MM.1S (cell line): ENCODE results near the gene XPR1.
"Not testable (repeated sequence)": the region's sequence is repeated elsewhere in the genome, so short reads cannot be mapped to it uniquely, and the experiment has no call there.

Source experiments
- DNase-seq: peaks from one replicate; pipeline ENCODE4 v3.0.0-alpha.2; 2015
- H2AFZ ChIP-seq: fragments of 300-600 bp; sonication (generic); 2 replicates; pipeline ENCODE4 v1.6.0; 2016; ENCODE audit warnings: antibody characterized with exemption, low read length
- H3F3A ChIP-seq: fragments of 300-600 bp; sonication (generic); 2 replicates; pipeline ENCODE4 v1.6.1; 2016; ENCODE audit warnings: mild to moderate bottlenecking, antibody characterized with exemption, low read length, moderate library complexity, mixed read lengths; ENCODE audit not compliant: insufficient read depth
- H3K27ac ChIP-seq: fragments of 300-600 bp; sonication (generic); 2 replicates; pipeline ENCODE4 v1.5.1; 2016; ENCODE audit warnings: mild to moderate bottlenecking, low read length
- H3K27me3 ChIP-seq: fragments of 300-600 bp; sonication (generic); replicated peaks from 2 replicates; pipeline ENCODE4 v1.6.0; 2016; ENCODE audit warnings: low read length; ENCODE audit not compliant: insufficient read depth
- H3K36me3 ChIP-seq: fragments of 300-600 bp; sonication (generic); replicated peaks from 2 replicates; pipeline ENCODE4 v1.6.1; 2016; ENCODE audit warnings: mild to moderate bottlenecking, low read length, mixed read lengths; ENCODE audit not compliant: insufficient read depth
- H3K4me1 ChIP-seq: fragments of 300-600 bp; sonication (generic); 2 replicates; pipeline ENCODE4 v1.6.1; 2016; ENCODE audit warnings: low read length, mixed read lengths
- H3K4me2 ChIP-seq: fragments of 300-600 bp; sonication (generic); 2 replicates; pipeline ENCODE4 v1.6.0; 2016; ENCODE audit warnings: low read depth, low read length
- H3K4me3 ChIP-seq: fragments of 300-600 bp; sonication (generic); 2 replicates; pipeline ENCODE4 v1.5.1; 2016; ENCODE audit warnings: low read length, mixed read lengths
- H3K79me2 ChIP-seq: fragments of 300-600 bp; sonication (generic); 2 replicates; pipeline ENCODE4 v1.6.1; 2016; ENCODE audit warnings: mixed run types, low read length, mixed read lengths
- H3K9ac ChIP-seq: fragments of 300-600 bp; sonication (generic); 2 replicates; pipeline ENCODE4 v1.6.1; 2016; ENCODE audit warnings: low read length, mixed read lengths
- H3K9me2 ChIP-seq: fragments of 300-600 bp; sonication (generic); replicated peaks from 2 replicates; pipeline ENCODE4 v1.6.1; 2016; ENCODE audit warnings: mild to moderate bottlenecking, low read length, mixed read lengths; ENCODE audit not compliant: insufficient read depth
- H3K9me3 ChIP-seq: fragments of 300-600 bp; sonication (generic); replicated peaks from 2 replicates; pipeline ENCODE4 v1.6.1; 2016; ENCODE audit warnings: mild to moderate bottlenecking, low read length, mixed read lengths; ENCODE audit not compliant: insufficient read depth
- H4K20me1 ChIP-seq: fragments of 300-600 bp; sonication (generic); 2 replicates; pipeline ENCODE4 v1.6.1; 2016; ENCODE audit warnings: mild to moderate bottlenecking, low read length, moderate library complexity, mixed read lengths; ENCODE audit not compliant: insufficient read depth
- EZH2 ChIP-seq: fragments of 300-600 bp; sonication (generic); optimal IDR thresholded peaks from 2 replicates; pipeline ENCODE3; 2017; ENCODE audit warnings: low read depth, mild to moderate bottlenecking, antibody characterized with exemption, low read length, mixed read lengths
- EZH2phosphoT487 ChIP-seq: fragments of 300-600 bp; sonication (generic); IDR thresholded peaks from 2 replicates; pipeline ENCODE4 v1.6.1; 2018; ENCODE audit warnings: antibody characterized with exemption, low read length
- TF ChIP-seq, protein P1 (sequence below): fragments of 300-600 bp; sonication (generic); IDR thresholded peaks from 2 replicates; pipeline ENCODE4 v1.5.1; 2016; ENCODE audit warnings: antibody characterized with exemption, low read length, mixed read lengths

Gene XPR1

DNA sequence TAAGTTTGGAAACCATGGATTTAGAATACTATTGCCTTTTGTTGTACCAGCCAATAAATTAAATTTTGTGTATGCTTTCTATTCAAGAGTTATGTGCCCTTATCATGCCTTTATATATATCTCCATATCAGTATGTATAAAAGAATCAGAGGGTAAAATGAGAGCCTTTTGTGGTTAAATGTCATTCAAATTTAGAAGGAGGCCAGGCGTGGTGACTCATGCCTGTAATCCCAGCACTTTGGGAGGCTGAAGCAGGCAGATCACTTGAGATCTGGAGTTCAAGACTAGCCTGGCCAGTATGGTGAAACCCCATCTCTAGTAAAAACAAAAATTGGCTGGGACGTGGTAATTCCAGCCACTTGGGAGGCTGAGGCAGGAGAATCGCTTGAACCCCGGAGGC lies 88.9 kb downstream of the XPR1 start:
- TF ChIP-seq EZH2 (no peak), EZH2phosphoT487 (no peak)
- TF ChIP-seq, protein P1, sequence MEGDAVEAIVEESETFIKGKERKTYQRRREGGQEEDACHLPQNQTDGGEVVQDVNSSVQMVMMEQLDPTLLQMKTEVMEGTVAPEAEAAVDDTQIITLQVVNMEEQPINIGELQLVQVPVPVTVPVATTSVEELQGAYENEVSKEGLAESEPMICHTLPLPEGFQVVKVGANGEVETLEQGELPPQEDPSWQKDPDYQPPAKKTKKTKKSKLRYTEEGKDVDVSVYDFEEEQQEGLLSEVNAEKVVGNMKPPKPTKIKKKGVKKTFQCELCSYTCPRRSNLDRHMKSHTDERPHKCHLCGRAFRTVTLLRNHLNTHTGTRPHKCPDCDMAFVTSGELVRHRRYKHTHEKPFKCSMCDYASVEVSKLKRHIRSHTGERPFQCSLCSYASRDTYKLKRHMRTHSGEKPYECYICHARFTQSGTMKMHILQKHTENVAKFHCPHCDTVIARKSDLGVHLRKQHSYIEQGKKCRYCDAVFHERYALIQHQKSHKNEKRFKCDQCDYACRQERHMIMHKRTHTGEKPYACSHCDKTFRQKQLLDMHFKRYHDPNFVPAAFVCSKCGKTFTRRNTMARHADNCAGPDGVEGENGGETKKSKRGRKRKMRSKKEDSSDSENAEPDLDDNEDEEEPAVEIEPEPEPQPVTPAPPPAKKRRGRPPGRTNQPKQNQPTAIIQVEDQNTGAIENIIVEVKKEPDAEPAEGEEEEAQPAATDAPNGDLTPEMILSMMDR, result no peak
- Histone ChIP-seq H3K79me2 (no peaks in the 10 kb centered on the region), H3K4me3 (no peak overlapping the region), H3K36me3 (no peaks in the 10 kb centered on the region), H4K20me1 (no peaks in the 10 kb centered on the region), H3K27me3 (no peaks in the 10 kb centered on the region), H3K9me3 (no peaks in the 10 kb centered on the region), H3K4me1 (no peaks in the 10 kb centered on the region), H3K27ac (no peak overlapping the region), H3K9me2 (no peaks in the 10 kb centered on the region), H2AFZ (no peak overlapping the region), H3K4me2 (no peak overlapping the region), H3F3A (no peaks in the 10 kb centered on the region), H3K9ac (no peak overlapping the region)
- DNase-seq, result no peak

DNA sequence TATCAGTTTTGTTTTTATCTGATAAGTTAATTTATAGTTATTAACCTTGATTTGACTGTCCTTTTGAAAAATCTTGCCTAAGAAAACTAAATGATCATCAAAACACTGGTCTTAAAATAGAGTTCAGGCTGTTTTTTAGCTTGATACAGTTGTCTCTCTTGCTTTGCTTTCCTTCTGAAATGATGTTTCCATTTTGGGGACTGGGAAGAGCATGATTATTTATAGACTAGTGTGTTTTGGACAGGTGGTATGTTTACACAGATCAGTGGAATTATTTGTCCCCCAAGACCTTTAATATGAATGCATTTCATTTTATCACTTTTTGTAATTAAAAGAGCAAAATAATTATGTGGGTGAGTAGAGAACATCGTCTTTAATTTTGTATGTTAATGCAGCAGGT lies 90.8 kb downstream of the XPR1 start:
- Histone ChIP-seq H3K79me2 (no peaks in the 10 kb centered on the region), H3F3A (no peaks in the 10 kb centered on the region), H3K9ac (no peak overlapping the region), H3K4me2 (no peak overlapping the region), H3K9me2 (no peaks in the 10 kb centered on the region), H3K36me3 (no peaks in the 10 kb centered on the region), H3K27ac (no peak overlapping the region), H4K20me1 (no peaks in the 10 kb centered on the region), H3K9me3 (no peaks in the 10 kb centered on the region), H3K4me1 (no peaks in the 10 kb centered on the region), H3K27me3 (no peaks in the 10 kb centered on the region), H3K4me3 (no peak overlapping the region), H2AFZ (no peak overlapping the region)
- TF ChIP-seq, protein P1, result no peak
- TF ChIP-seq EZH2phosphoT487, result no peak
- TF ChIP-seq EZH2, result no peak
- no peak for DNase-seq

DNA sequence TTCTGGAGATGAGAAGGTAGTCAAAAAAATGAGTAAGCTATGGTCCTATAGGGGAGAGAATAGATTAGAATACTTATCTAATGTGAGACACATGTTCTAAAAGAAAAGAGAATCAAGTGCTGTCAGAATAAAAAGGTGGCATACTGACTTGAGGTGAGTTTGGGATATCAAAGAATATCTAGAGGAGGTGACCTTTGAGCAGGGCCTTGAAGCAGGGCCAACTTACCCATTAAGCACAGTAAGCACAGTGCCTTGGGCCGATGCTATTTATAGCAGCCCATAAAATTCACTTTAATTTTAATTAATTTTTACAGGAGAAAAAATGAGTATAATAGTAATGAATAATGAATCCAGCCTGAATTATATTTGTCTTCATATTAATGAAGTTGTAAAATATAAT lies 92.2 kb downstream of the XPR1 start:
- Histone ChIP-seq H3F3A (no peaks in the 10 kb centered on the region), H3K4me1 (no peaks in the 10 kb centered on the region), H3K4me3 (no peak overlapping the region), H3K27me3 (no peaks in the 10 kb centered on the region), H3K79me2 (no peaks in the 10 kb centered on the region), H3K9ac (no peak overlapping the region), H3K9me2 (no peaks in the 10 kb centered on the region), H3K27ac (no peak overlapping the region), H2AFZ (no peak overlapping the region), H4K20me1 (no peaks in the 10 kb centered on the region), H3K36me3 (no peaks in the 10 kb centered on the region), H3K4me2 (no peak overlapping the region), H3K9me3 (no peaks in the 10 kb centered on the region)
- no peak for TF ChIP-seq EZH2phosphoT487
- TF ChIP-seq, protein P1, result no peak
- no peak for TF ChIP-seq EZH2
- DNase-seq, result no peak

DNA sequence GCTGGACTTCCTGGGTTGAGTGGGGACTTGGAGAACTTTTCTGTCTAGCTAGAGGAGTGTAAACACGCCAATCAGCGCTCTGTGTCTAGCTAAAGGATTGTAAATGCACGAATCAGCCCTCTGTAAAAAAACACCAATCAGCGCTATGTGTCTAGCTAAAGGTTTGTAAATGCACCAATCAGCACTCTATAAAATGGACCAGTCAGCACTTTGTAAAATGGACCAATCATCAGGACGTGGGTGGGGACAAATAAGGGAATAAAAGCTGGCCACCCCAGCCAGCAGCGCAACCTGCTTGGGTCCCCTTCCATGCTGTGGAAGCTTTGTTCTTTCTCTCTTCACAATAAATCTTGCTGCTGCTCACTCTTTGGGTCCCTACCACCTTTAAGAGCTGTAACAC lies 94.2 kb downstream of the XPR1 start:
- H3K9me3 ChIP-seq, H3K79me2 ChIP-seq, H3K4me2 ChIP-seq, H3K27me3 ChIP-seq, DNase-seq, H3K4me1 ChIP-seq, H2AFZ ChIP-seq, H3K9me2 ChIP-seq, H3K9ac ChIP-seq, H3K4me3 ChIP-seq, H4K20me1 ChIP-seq, H3F3A ChIP-seq, H3K36me3 ChIP-seq, H3K27ac ChIP-seq: not testable (repeated sequence)

DNA sequence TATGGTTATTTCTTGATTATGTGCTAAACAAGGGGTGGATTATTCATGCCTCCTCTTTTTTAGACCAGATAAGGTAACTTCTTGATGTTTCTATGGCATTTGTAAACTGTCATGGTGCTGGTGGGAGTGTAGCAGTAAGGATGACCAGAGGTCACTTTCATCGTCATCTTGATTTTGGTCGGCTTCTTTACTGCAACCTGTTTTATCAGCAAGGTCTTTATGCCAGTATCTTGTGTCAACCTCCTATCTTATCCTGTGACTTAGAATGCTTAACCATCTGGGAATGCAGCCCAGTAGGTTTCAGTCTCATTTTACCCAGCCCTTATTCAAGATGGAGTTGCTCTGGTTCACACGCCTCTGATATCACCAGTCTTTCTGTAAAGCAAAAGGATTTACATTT lies 95.9 kb downstream of the XPR1 start:
- H3K79me2 ChIP-seq, H3K9ac ChIP-seq, H3K36me3 ChIP-seq, H3K4me2 ChIP-seq, H3K4me3 ChIP-seq, H2AFZ ChIP-seq, H3K9me2 ChIP-seq, H3F3A ChIP-seq, H3K9me3 ChIP-seq, H3K4me1 ChIP-seq, H3K27me3 ChIP-seq, H4K20me1 ChIP-seq, H3K27ac ChIP-seq, DNase-seq: not testable (repeated sequence)
